ENCODE measurements around the gene TCHHL1. TPM values are rescaled to one million over a fixed set of nuclear protein-coding genes. Genes with fewer than 3 reads are reported as not detected.
A peak's percentile ranks its signal among the peaks of the same experiment; 100 is the strongest.

TCHHL1 gene
- total RNA-seq, 5 donors from 2014 or later (not counting 1 experiment from before 2014, with no cell fraction given), result not detected

DNA sequence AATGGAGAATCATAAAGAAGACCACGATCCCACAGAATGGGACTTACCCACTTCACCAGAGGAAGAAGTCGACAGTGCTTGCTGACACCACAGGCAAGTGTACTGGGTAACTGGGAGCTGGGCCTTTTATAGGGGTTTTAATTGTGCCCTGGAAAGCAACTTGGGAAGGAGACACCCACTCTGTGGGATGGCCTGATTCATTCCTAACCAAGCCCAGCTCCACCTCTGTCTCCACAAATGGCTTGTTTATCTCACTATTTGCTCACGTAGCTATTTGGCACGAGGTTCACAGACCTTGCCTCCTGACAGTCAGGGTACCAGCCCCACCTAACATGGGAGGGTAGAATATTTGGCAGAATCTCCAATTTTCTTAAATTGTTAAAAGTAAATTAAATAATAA is 26.5 kb upstream of the TCHHL1 start, which contains the start of gene TCHH:
TCHH (minus strand) TSS at position 101 of the 400 bp plus-strand sequence. CDS start 1,364 bp downstream, outside the sequence.
- Histone ChIP-seq H3K9me3 (no peaks in the 10 kb centered on the region), H3K36me3 (ENCODE audit: control insufficient read depth in 2 of 2, extremely low read depth in 1 of 2, insufficient read depth in 1 of 2, low read length in 1 of 2) (no peaks in the 10 kb centered on the region), H3K27ac (ENCODE audit: low read length) (no peak within 1 kb of the TSS), H3K27me3 (replicated peaks in 1 of 2; ENCODE audit: control insufficient read depth in 2 of 2, extremely low read depth in 1 of 2, insufficient read depth in 2 of 2, low read length in 1 of 2) (peaks cover 21 to 27% of the 10 kb centered on the region in 2 experiments), H3K4me3 (ENCODE audit: control insufficient read depth in 1 of 2, extremely low read depth in 1 of 2, low read length in 1 of 2) (no peak within 1 kb of the TSS), H3K4me1 (ENCODE audit: control insufficient read depth in 1 of 2, extremely low read depth in 1 of 2, insufficient read depth in 2 of 2, low read length in 2 of 2) (peaks cover 0 to 24% of the 10 kb centered on the region in 2 experiments)
- Mint-ChIP-seq H3K27me3 (peaks cover 26 to 30% of the 10 kb centered on the region in 2 donors), H3K36me3 (no peaks in the 10 kb centered on the region), H3K4me1 (no peaks in the 10 kb centered on the region), H3K27ac (no peak within 1 kb of the TSS), H3K9me3 (no peaks in the 10 kb centered on the region), H3K4me3 (no peak within 1 kb of the TSS)
- no peak for ATAC-seq (replicated peaks in 1 of 4)
- ChIA-PET CTCF (interaction anchor here in 1 of 2 donors (0.7 kb wide), 1 partner anchor 78 kb away, joined by 3 read pairs; no protein-coding TSS in a partner anchor), POLR2A (no interaction called here)
- no peak for DNase-seq
- no CpG with 5 or more reads among the region's 4 CpGs for WGBS (ENCODE audit: insufficient coverage)

- Histone ChIP-seq H3K4me1 (ENCODE audit: control insufficient read depth in 1 of 2, extremely low read depth in 1 of 2, insufficient read depth in 2 of 2, low read length in 2 of 2) (peaks cover 0 to 48% of the 10 kb centered on the region in 2 experiments), H3K27me3 (replicated peaks in 1 of 2; ENCODE audit: control insufficient read depth in 2 of 2, extremely low read depth in 1 of 2, insufficient read depth in 2 of 2, low read length in 1 of 2) (peaks cover 25 to 51% of the 10 kb centered on the region in 2 experiments), H3K36me3 (ENCODE audit: control insufficient read depth in 2 of 2, extremely low read depth in 1 of 2, insufficient read depth in 1 of 2, low read length in 1 of 2) (no peaks in the 10 kb centered on the region), H3K9me3 (no peaks in the 10 kb centered on the region), H3K4me3 (ENCODE audit: control insufficient read depth in 1 of 2, extremely low read depth in 1 of 2, low read length in 1 of 2) (peak overlapping the region in 1 of 2 donors; percentile 14), H3K27ac (ENCODE audit: low read length) (no peak overlapping the region)
- no peaks in the 10 kb centered on the region for H3K36me3 Mint-ChIP-seq
- DNase-seq (no peak), ATAC-seq (replicated peaks in 1 of 4) (no peak)
- peaks cover 15 to 26% of the 10 kb centered on the region in 2 donors for H3K27me3 Mint-ChIP-seq
- H3K9me3 Mint-ChIP-seq, result no peaks in the 10 kb centered on the region
- no peak overlapping the region for H3K27ac Mint-ChIP-seq
- ChIA-PET POLR2A (interaction anchor here in 1 of 2 donors (0.6 kb wide), 1 partner anchor 63 kb away, joined by 3 read pairs; no protein-coding TSS in a partner anchor), CTCF (no interaction called here)
- 3% methylated on average over 5 of the region's 13 CpGs for WGBS (ENCODE audit: insufficient coverage)
- no peak overlapping the region for H3K4me3 Mint-ChIP-seq
- no peaks in the 10 kb centered on the region for H3K4me1 Mint-ChIP-seq
Measured at GRCh38 chr1:152112885-152113432, 24.1 kb upstream of the TCHHL1 start.

DNA sequence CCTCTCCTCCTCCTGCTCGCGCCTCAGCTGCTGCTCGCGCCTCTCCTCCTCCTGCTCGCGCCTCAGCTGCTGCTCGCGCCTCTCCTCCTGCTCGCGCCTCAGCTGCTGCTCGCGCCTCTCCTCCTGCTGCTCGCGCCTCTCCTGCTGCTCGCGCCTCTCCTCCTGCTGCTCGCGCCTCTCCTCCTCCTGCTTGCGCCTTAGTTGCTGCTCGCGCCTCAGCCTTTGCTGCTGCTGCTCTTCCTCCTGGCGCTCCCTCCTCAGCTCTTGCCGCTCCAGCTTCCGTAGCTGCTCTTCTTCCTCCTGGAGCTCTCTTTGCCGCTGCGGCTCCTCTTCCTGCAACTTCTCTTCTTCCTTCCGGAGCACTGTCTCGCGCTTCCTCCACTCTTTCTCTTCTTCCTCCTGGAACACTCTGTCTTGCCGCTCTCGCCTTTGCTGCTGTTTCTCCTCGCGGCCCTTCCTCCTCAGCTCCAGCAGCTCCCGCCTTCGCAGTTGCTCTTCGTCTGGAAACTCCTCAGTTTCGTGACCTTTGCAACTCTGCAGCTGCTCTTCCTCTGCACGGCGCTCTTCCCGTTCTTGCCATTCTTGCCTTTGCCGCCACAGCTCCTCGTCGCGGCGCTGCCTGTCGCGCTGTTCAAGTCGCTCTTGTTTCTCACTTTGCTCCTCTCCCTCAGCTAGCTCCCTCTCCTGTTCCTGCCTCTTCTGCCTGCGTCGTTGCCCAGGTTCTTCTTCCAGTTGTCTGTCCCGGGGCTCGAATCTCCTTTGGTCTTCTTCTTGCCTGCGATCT is 23.4 kb upstream of the TCHHL1 start:
- Mint-ChIP-seq H3K4me1 (no peaks in the 10 kb centered on the region), H3K27me3 (peaks cover 12 to 23% of the 10 kb centered on the region in 2 donors), H3K36me3 (no peaks in the 10 kb centered on the region), H3K27ac (no peak overlapping the region), H3K9me3 (no peaks in the 10 kb centered on the region), H3K4me3 (no peak overlapping the region)
- ATAC-seq (replicated peaks in 1 of 4), result no peak
- 3% methylated on average over 53 of the region's 53 CpGs for WGBS (ENCODE audit: insufficient coverage)
- H3K4me3 ChIP-seq (ENCODE audit: control insufficient read depth in 1 of 2, extremely low read depth in 1 of 2, low read length in 1 of 2), result peak overlapping the region; percentile 14 to 62
- H3K27me3 ChIP-seq (replicated peaks in 1 of 2; ENCODE audit: control insufficient read depth in 2 of 2, extremely low read depth in 1 of 2, insufficient read depth in 2 of 2, low read length in 1 of 2), result peaks cover 29 to 57% of the 10 kb centered on the region in 2 experiments
- H3K27ac ChIP-seq (ENCODE audit: low read length), result no peak overlapping the region
- H3K36me3 ChIP-seq (ENCODE audit: control insufficient read depth in 2 of 2, extremely low read depth in 1 of 2, insufficient read depth in 1 of 2, low read length in 1 of 2), result no peaks in the 10 kb centered on the region
- CTCF ChIA-PET, result no interaction called here
- no peaks in the 10 kb centered on the region for H3K9me3 ChIP-seq
- peaks cover 0 to 53% of the 10 kb centered on the region in 2 experiments for H3K4me1 ChIP-seq (ENCODE audit: control insufficient read depth in 1 of 2, extremely low read depth in 1 of 2, insufficient read depth in 2 of 2, low read length in 2 of 2)
- DNase-seq, result peak in 1 of 35 experiments; percentile 22
- POLR2A ChIA-PET, result interaction anchor here in 1 of 2 donors (0.6 kb wide), 1 partner anchor 63 kb away, joined by 3 read pairs; no protein-coding TSS in a partner anchor

DNA sequence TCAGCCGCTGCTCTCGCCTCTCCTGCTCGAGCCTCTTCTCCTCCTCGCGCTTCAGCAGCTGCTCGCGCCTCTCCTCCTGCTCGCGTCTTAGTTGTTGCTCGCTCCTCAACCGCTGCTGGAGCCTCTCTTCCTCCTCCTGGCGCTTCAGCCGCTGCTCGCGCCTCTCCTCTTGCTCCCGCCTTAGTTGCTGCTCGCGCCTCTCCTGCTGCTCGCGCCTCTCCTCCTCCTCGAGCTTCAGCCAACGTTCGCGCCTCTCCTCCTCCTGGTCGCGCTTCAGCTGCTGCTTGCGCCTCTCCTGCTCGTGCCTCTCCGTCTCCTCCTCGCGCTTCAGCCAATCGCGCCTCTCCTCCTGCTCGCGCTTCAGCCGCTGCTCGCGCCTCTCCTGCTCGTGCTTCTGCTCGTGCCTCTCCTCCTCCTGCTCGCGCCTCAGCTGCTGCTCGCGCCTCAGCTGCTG is 22.7 kb upstream of the TCHHL1 start:
- Histone ChIP-seq H3K27ac (ENCODE audit: low read length) (no peak overlapping the region), H3K27me3 (replicated peaks in 1 of 2; ENCODE audit: control insufficient read depth in 2 of 2, extremely low read depth in 1 of 2, insufficient read depth in 2 of 2, low read length in 1 of 2) (peaks cover 29 to 59% of the 10 kb centered on the region in 2 experiments), H3K36me3 (ENCODE audit: control insufficient read depth in 2 of 2, extremely low read depth in 1 of 2, insufficient read depth in 1 of 2, low read length in 1 of 2) (no peaks in the 10 kb centered on the region), H3K9me3 (no peaks in the 10 kb centered on the region), H3K4me1 (ENCODE audit: control insufficient read depth in 1 of 2, extremely low read depth in 1 of 2, insufficient read depth in 2 of 2, low read length in 2 of 2) (peaks cover 0 to 53% of the 10 kb centered on the region in 2 experiments), H3K4me3 (ENCODE audit: control insufficient read depth in 1 of 2, extremely low read depth in 1 of 2, low read length in 1 of 2) (peak overlapping the region; percentile 52 to 74)
- Mint-ChIP-seq H3K4me3 (no peak overlapping the region), H3K9me3 (no peaks in the 10 kb centered on the region), H3K27me3 (peaks cover 9 to 16% of the 10 kb centered on the region in 2 donors), H3K27ac (no peak overlapping the region), H3K4me1 (no peaks in the 10 kb centered on the region), H3K36me3 (no peaks in the 10 kb centered on the region)
- POLR2A ChIA-PET, result interaction anchor here in 1 of 2 donors (0.8 kb wide), 1 partner anchor 102 kb away, joined by 22 read pairs; no protein-coding TSS in a partner anchor
- ATAC-seq (replicated peaks in 1 of 4) (peak; percentile 6 to 34 (median 31)), DNase-seq (peak in 3 of 35 experiments; percentile 14 to 30 (median 29))
- CTCF ChIA-PET, result no interaction called here
- WGBS (ENCODE audit: insufficient coverage), result under 1% methylated on average over 37 of the region's 44 CpGs

- H3K4me3 ChIP-seq (ENCODE audit: control insufficient read depth in 1 of 2, extremely low read depth in 1 of 2, low read length in 1 of 2), result peak overlapping the region; percentile 52 to 74
- Mint-ChIP-seq H3K4me3 (no peak overlapping the region), H3K36me3 (no peaks in the 10 kb centered on the region), H3K9me3 (no peaks in the 10 kb centered on the region), H3K4me1 (no peaks in the 10 kb centered on the region), H3K27me3 (peaks cover 9 to 14% of the 10 kb centered on the region in 2 donors), H3K27ac (no peak overlapping the region)
- peaks cover 32 to 59% of the 10 kb centered on the region in 2 experiments for H3K27me3 ChIP-seq (replicated peaks in 1 of 2; ENCODE audit: control insufficient read depth in 2 of 2, extremely low read depth in 1 of 2, insufficient read depth in 2 of 2, low read length in 1 of 2)
- peaks cover 0 to 53% of the 10 kb centered on the region in 2 experiments for H3K4me1 ChIP-seq (ENCODE audit: control insufficient read depth in 1 of 2, extremely low read depth in 1 of 2, insufficient read depth in 2 of 2, low read length in 2 of 2)
- H3K36me3 ChIP-seq (ENCODE audit: control insufficient read depth in 2 of 2, extremely low read depth in 1 of 2, insufficient read depth in 1 of 2, low read length in 1 of 2), result no peaks in the 10 kb centered on the region
- DNase-seq (peak in 7 of 35 experiments; percentile 7 to 42 (median 15)), ATAC-seq (replicated peaks in 1 of 4) (peak; percentile 44 to 71 (median 68))
- H3K27ac ChIP-seq (ENCODE audit: low read length), result no peak overlapping the region
- WGBS (ENCODE audit: insufficient coverage), result under 1% methylated on average over 60 of the region's 60 CpGs
- no peaks in the 10 kb centered on the region for H3K9me3 ChIP-seq
- POLR2A ChIA-PET, result interaction anchor here in 1 of 2 donors (0.8 kb wide), 1 partner anchor 102 kb away, joined by 22 read pairs; no protein-coding TSS in a partner anchor
- CTCF ChIA-PET, result interaction anchor here in 1 of 2 donors (1.7 kb wide), 1 partner anchor 57 kb away, joined by 4 read pairs; no protein-coding TSS in a partner anchor
Measured at GRCh38 chr1:152110860-152111514, 22.1 kb upstream of the TCHHL1 start.
